Muscle of back (tissue), 11 donors: ENCODE measurements around the gene KCNJ12. TPM values are rescaled to one million over a fixed set of nuclear protein-coding genes. Genes with fewer than 3 reads are reported as not detected.
"Not testable (repeated sequence)": the region's sequence is repeated elsewhere in the genome, so short reads cannot be mapped to it uniquely, and the experiment has no call there.

Experiments used
- DNase-seq, 3 donors: peaks; one replicate each; pipeline versions ENCODE4 v3.0.0 to v3.0.0-alpha.2; 2013
- polyA plus RNA-seq, 10 donors: library from polyadenylated mRNA; unstranded; fragments of 120-200 nt; gene quantifications; one replicate each; pipeline ENCODE4 v1.2.1, GENCODE V29; 2013; ENCODE audit not compliant: insufficient read length in 10 of 10

The KCNJ12 gene
- polyA plus RNA-seq, 10 donors: 4.5 to 15.1 (median 9.9) TPM

- peak in 1 of 3 donors; percentile 46 for DNase-seq
These were observed 6.7 kb downstream of the KCNJ12 start for GRCh38 chr17:21382560-21383495.

GRCh38 chr17:21385281-21385845, 9.2 kb downstream of the KCNJ12 start:
- no peak for DNase-seq

- DNase-seq: no peak
These were observed 11.5 kb downstream of the KCNJ12 start for GRCh38 chr17:21387616-21388015.

- no peak for DNase-seq
These were observed 11.9 kb downstream of the KCNJ12 start for GRCh38 chr17:21388066-21388465.

- no peak for DNase-seq
These were observed 12.8 kb downstream of the KCNJ12 start for GRCh38 chr17:21388944-21389343.

- DNase-seq: no peak
These were observed 13.2 kb downstream of the KCNJ12 start for GRCh38 chr17:21389394-21389793.

- no peak for DNase-seq
These were observed 14.1 kb downstream of the KCNJ12 start for GRCh38 chr17:21390294-21390693.

- no peak for DNase-seq
These were observed 16.1 kb downstream of the KCNJ12 start for GRCh38 chr17:21392266-21392665.

- DNase-seq: no peak
These were observed 18.1 kb downstream of the KCNJ12 start for GRCh38 chr17:21394265-21394664.

GRCh38 chr17:21395764-21396163, 19.6 kb downstream of the KCNJ12 start:
- DNase-seq: no peak

GRCh38 chr17:21396237-21396636, 20.1 kb downstream of the KCNJ12 start:
- no peak for DNase-seq

GRCh38 chr17:21397341-21398190, 21.4 kb downstream of the KCNJ12 start:
- DNase-seq: no peak

GRCh38 chr17:21399474-21400186, 23.5 kb downstream of the KCNJ12 start:
- DNase-seq: no peak

GRCh38 chr17:21400187-21400569, 24.0 kb downstream of the KCNJ12 start:
- not testable (repeated sequence) for DNase-seq

- DNase-seq: no peak
These were observed 24.8 kb downstream of the KCNJ12 start for GRCh38 chr17:21400816-21401593.

GRCh38 chr17:21402166-21402571, 26.0 kb downstream of the KCNJ12 start:
- peak; percentile 58 to 78 (median 77) for DNase-seq

GRCh38 chr17:21402926-21403325, 26.8 kb downstream of the KCNJ12 start:
- DNase-seq: not testable (repeated sequence)

- not testable (repeated sequence) for DNase-seq
These were observed 27.9 kb downstream of the KCNJ12 start for GRCh38 chr17:21404106-21404505.

- not testable (repeated sequence) for DNase-seq
These were observed 28.4 kb downstream of the KCNJ12 start for GRCh38 chr17:21404539-21404938.

GRCh38 chr17:21404956-21405731, 29.0 kb downstream of the KCNJ12 start:
- not testable (repeated sequence) for DNase-seq
